ENCODE data around the gene DDX25. TPM values are rescaled to one million over a fixed set of nuclear protein-coding genes. Genes with fewer than 3 reads are reported as not detected.
"Not testable (repeated sequence)": the region's sequence is repeated elsewhere in the genome, so short reads cannot be mapped to it uniquely, and the experiment has no call there.

Gene DDX25
- total RNA-seq (2011; cell fraction: chromatin; rRNA removed; ENCODE audit: low replicate concordance) = not detected in 2 replicates
- total RNA-seq (2011; cell fraction: nucleolus; rRNA removed) = not detected in 2 replicates
- total RNA-seq (2011; cell fraction: nucleoplasm; rRNA removed) = not detected in 2 replicates
- total RNA-seq (2014; rRNA removed) (not detected in 2 replicates), total RNA-seq (2014; rRNA removed; fragmentation: Illumina TruSeq; extraction: Trizol) (not detected in 2 replicates), total RNA-seq (2015; rRNA removed; fragmentation: Illumina TruSeq; extraction: Trizol) (not detected in 2 replicates), total RNA-seq (2021) (not detected in 2 replicates), polyA plus RNA-seq (2011; rRNA removed) (not detected in 2 replicates), polyA plus RNA-seq (2014; fragmentation: Illumina TruSeq; extraction: Trizol) (not detected in 2 replicates), polyA plus RNA-seq (2014; fragmentation: Nextera tagmentation; extraction: Ambion mirVana) (not detected), polyA plus RNA-seq (2014; rRNA removed) (not detected in 2 replicates), polyA minus RNA-seq (2011; rRNA and poly(A)+ RNA removed) (not detected in 2 replicates), Bru-seq, nascent RNA (percentile 14 among the genes with signal in this experiment), BruChase-seq, experiment 1, labeled RNA remaining after a 2-hour chase (percentile 23 among the genes with signal in this experiment), BruChase-seq, experiment 2, labeled RNA remaining after a 6-hour chase (percentile 19 among the genes with signal in this experiment)
- not detected in 2 replicates for polyA plus RNA-seq (2011; cell fraction: cytosol; rRNA removed)
- not detected in 2 replicates for polyA plus RNA-seq (2011; cell fraction: nucleus; rRNA removed)
- not detected in 2 replicates for polyA plus RNA-seq (2012)
- polyA minus RNA-seq (2011; cell fraction: cytosol; rRNA and poly(A)+ RNA removed) = not detected in 2 replicates
- not detected in 2 replicates for polyA minus RNA-seq (2011; cell fraction: nucleus; rRNA and poly(A)+ RNA removed)
- long read RNA-seq, experiment 1 = 0 reads
- long read RNA-seq, experiment 2 = 0 reads
- long read RNA-seq, experiment 3 = 0 reads

- H3K4me2 ChIP-seq (ENCODE audit: insufficient read depth, low read length) = peak within 1 kb of the TSS; percentile 89; the same call in 1 of the 2 replicates
- FAIRE-seq (no peak), DNase-seq (ENCODE audit: extremely low read depth in 1 of 4, low spot score in 3 of 4) (no peak), ATAC-seq (no peak)
- H2AFZ ChIP-seq (ENCODE audit: low read depth, low read length) = no peak within 1 kb of the TSS
- peaks cover 9 to 23% of the 10 kb centered on the region in 2 experiments; a peak in 4 of 5 replicates for H3K27me3 ChIP-seq (ENCODE audit: control insufficient read depth in 2 of 2, insufficient read depth in 2 of 2, low read length in 2 of 2)
- peaks cover 0 to 6% of the 10 kb centered on the region in 2 experiments; a peak in 2 of 5 replicates for H3K4me1 ChIP-seq (replicated peaks in 1 of 2; ENCODE audit: control insufficient read depth in 2 of 2, insufficient read depth in 2 of 2, low read length in 2 of 2)
- H4K20me1 ChIP-seq (replicated peaks; ENCODE audit: control insufficient read depth, insufficient read depth, low read length) = no peaks in the 10 kb centered on the region
- H3K36me3 ChIP-seq (ENCODE audit: control insufficient read depth, insufficient read depth, low read length) = peaks cover 23% of the 10 kb centered on the region
- H3K9ac ChIP-seq (ENCODE audit: insufficient read depth in 1 of 2, low read depth in 2 of 2, low read length in 2 of 2) = no peak within 1 kb of the TSS
- peaks cover 33% of the 10 kb centered on the region for H3K79me2 ChIP-seq (ENCODE audit: control insufficient read depth, insufficient read depth, low read length)
- CTCF ChIA-PET (ENCODE audit: low intra/inter-chr PET ratio) = no interaction called here
- 72% methylated on average over 21 of the region's 81 CpGs for WGBS (ENCODE audit: insufficient coverage, low coverage, missing lambda C conversion rate)
- no peak within 1 kb of the TSS for H3K27ac ChIP-seq (ENCODE audit: extremely low read depth, low read depth, low read length)
- no peaks in the 10 kb centered on the region for H3K9me1 ChIP-seq (ENCODE audit: control insufficient read depth, insufficient read depth, low read length)
- H3K4me3 ChIP-seq = no peak within 1 kb of the TSS
- intact Hi-C loops (cut with micrococcal nuclease) (loop anchor here (1.0 kb wide), 1 partner anchor 159 kb away; no protein-coding TSS in a partner anchor), in situ Hi-C loops (cut with MboI) (no loop called here)
- no peak for TF ChIP-seq BMI1 (IDR thresholded peaks at IDR 0.05; ENCODE audit: low read length)
- peak; percentile 6; the same call in 1 of the 2 replicates for TF ChIP-seq MIER1 (IDR thresholded peaks at IDR 0.05; ENCODE audit: low read depth)
- POLR2A ChIA-PET = interaction anchor here (0.7 to 1.8 kb wide), 5 partner anchors 7 to 308 kb away, joined by 3 to 10 read pairs (median 5); partner anchors contain the start of genes FAM118B, HYLS1 and RPUSD4
- H3K9me3 ChIP-seq (replicated peaks; ENCODE audit: control insufficient read depth, insufficient read depth, low read depth, low read length) = no peaks in the 10 kb centered on the region
- no TSS peak for BruUV-seq (replicated peaks)
These were observed at the start of gene DDX25 for GRCh38 chr11:125903711-125904659. TSS of gene DDX25 (plus strand) at chr11:125904508. CDS start at chr11:125904518, 10 bp downstream.

GRCh38 chr11:125857670-125858069, 46.6 kb upstream of the DDX25 start:
- FAIRE-seq; H4K20me1 ChIP-seq (replicated peaks; ENCODE audit: control insufficient read depth, insufficient read depth, low read length); H3K4me2 ChIP-seq (ENCODE audit: insufficient read depth, low read length); BruUV-seq (replicated peaks); intact Hi-C loops (cut with micrococcal nuclease); CTCF ChIA-PET (ENCODE audit: low intra/inter-chr PET ratio); H3K79me2 ChIP-seq (ENCODE audit: control insufficient read depth, insufficient read depth, low read length); H3K36me3 ChIP-seq (ENCODE audit: control insufficient read depth, insufficient read depth, low read length); POLR2A ChIA-PET; H3K4me3 ChIP-seq; H2AFZ ChIP-seq (ENCODE audit: low read depth, low read length); H3K9me3 ChIP-seq (replicated peaks; ENCODE audit: control insufficient read depth, insufficient read depth, low read depth, low read length); H3K27me3 ChIP-seq (ENCODE audit: control insufficient read depth in 2 of 2, insufficient read depth in 2 of 2, low read length in 2 of 2); H3K4me1 ChIP-seq (replicated peaks in 1 of 2; ENCODE audit: control insufficient read depth in 2 of 2, insufficient read depth in 2 of 2, low read length in 2 of 2); DNase-seq (ENCODE audit: extremely low read depth in 1 of 4, low spot score in 3 of 4); ATAC-seq; in situ Hi-C loops (cut with MboI); H3K9ac ChIP-seq (ENCODE audit: insufficient read depth in 1 of 2, low read depth in 2 of 2, low read length in 2 of 2); H3K27ac ChIP-seq (ENCODE audit: extremely low read depth, low read depth, low read length); H3K9me1 ChIP-seq (ENCODE audit: control insufficient read depth, insufficient read depth, low read length): not testable (repeated sequence)
- WGBS (ENCODE audit: insufficient coverage, low coverage, missing lambda C conversion rate) = 7% methylated on average over 9 of the region's 9 CpGs

- ATAC-seq; H3K27ac ChIP-seq (ENCODE audit: extremely low read depth, low read depth, low read length); H3K79me2 ChIP-seq (ENCODE audit: control insufficient read depth, insufficient read depth, low read length); POLR2A ChIA-PET; CTCF ChIA-PET (ENCODE audit: low intra/inter-chr PET ratio); H2AFZ ChIP-seq (ENCODE audit: low read depth, low read length); H3K9me1 ChIP-seq (ENCODE audit: control insufficient read depth, insufficient read depth, low read length); H4K20me1 ChIP-seq (replicated peaks; ENCODE audit: control insufficient read depth, insufficient read depth, low read length); DNase-seq (ENCODE audit: extremely low read depth in 1 of 4, low spot score in 3 of 4); H3K27me3 ChIP-seq (ENCODE audit: control insufficient read depth in 2 of 2, insufficient read depth in 2 of 2, low read length in 2 of 2); H3K9ac ChIP-seq (ENCODE audit: insufficient read depth in 1 of 2, low read depth in 2 of 2, low read length in 2 of 2); FAIRE-seq; H3K9me3 ChIP-seq (replicated peaks; ENCODE audit: control insufficient read depth, insufficient read depth, low read depth, low read length); H3K4me3 ChIP-seq; intact Hi-C loops (cut with micrococcal nuclease); H3K4me2 ChIP-seq (ENCODE audit: insufficient read depth, low read length); H3K36me3 ChIP-seq (ENCODE audit: control insufficient read depth, insufficient read depth, low read length); BruUV-seq (replicated peaks); in situ Hi-C loops (cut with MboI); H3K4me1 ChIP-seq (replicated peaks in 1 of 2; ENCODE audit: control insufficient read depth in 2 of 2, insufficient read depth in 2 of 2, low read length in 2 of 2): not testable (repeated sequence)
- no CpG with 5 or more reads among the region's 33 CpGs for WGBS (ENCODE audit: insufficient coverage, low coverage, missing lambda C conversion rate)
These were observed 41.5 kb upstream of the DDX25 start for GRCh38 chr11:125862786-125863185.

Data from K562 (cell line).